ENCODE measurements around the gene AGTPBP1. TPM values are rescaled to one million over a fixed set of nuclear protein-coding genes. Genes with fewer than 3 reads are reported as not detected.
"Not testable (repeated sequence)": the region's sequence is repeated elsewhere in the genome, so short reads cannot be mapped to it uniquely, and the experiment has no call there.

AGTPBP1 gene, protein sequence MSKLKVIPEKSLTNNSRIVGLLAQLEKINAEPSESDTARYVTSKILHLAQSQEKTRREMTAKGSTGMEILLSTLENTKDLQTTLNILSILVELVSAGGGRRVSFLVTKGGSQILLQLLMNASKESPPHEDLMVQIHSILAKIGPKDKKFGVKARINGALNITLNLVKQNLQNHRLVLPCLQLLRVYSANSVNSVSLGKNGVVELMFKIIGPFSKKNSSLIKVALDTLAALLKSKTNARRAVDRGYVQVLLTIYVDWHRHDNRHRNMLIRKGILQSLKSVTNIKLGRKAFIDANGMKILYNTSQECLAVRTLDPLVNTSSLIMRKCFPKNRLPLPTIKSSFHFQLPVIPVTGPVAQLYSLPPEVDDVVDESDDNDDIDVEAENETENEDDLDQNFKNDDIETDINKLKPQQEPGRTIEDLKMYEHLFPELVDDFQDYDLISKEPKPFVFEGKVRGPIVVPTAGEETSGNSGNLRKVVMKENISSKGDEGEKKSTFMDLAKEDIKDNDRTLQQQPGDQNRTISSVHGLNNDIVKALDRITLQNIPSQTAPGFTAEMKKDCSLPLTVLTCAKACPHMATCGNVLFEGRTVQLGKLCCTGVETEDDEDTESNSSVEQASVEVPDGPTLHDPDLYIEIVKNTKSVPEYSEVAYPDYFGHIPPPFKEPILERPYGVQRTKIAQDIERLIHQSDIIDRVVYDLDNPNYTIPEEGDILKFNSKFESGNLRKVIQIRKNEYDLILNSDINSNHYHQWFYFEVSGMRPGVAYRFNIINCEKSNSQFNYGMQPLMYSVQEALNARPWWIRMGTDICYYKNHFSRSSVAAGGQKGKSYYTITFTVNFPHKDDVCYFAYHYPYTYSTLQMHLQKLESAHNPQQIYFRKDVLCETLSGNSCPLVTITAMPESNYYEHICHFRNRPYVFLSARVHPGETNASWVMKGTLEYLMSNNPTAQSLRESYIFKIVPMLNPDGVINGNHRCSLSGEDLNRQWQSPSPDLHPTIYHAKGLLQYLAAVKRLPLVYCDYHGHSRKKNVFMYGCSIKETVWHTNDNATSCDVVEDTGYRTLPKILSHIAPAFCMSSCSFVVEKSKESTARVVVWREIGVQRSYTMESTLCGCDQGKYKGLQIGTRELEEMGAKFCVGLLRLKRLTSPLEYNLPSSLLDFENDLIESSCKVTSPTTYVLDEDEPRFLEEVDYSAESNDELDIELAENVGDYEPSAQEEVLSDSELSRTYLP
- total RNA-seq (10 to 100 TPM; 43.6 to 87.1 (median 56.4) TPM), polyA plus RNA-seq (10 to 100 TPM in 1 of 2 donors, 1 to 10 TPM in 1; 9.7 to 11.6 TPM)
- long read RNA-seq, donor 1, full-length matches to known transcripts = 28 of 42 reads
- long read RNA-seq, donor 1, partial matches to known transcripts = 10 of 42 reads
- long read RNA-seq, donor 1, other reads (novel, unspliced or antisense) = 4 of 42 reads
- long read RNA-seq, donor 2, full-length matches to known transcripts = 64 of 102 reads
- long read RNA-seq, donor 2, partial matches to known transcripts = 16 of 102 reads
- long read RNA-seq, donor 2, other reads (novel, unspliced or antisense) = 22 of 102 reads
- long read RNA-seq, donor 3, full-length matches to known transcripts = 54 of 106 reads
- long read RNA-seq, donor 3, partial matches to known transcripts = 33 of 106 reads
- long read RNA-seq, donor 3, other reads (novel, unspliced or antisense) = 19 of 106 reads

GRCh38 chr9:85741875-85742596, at the start of gene AGTPBP1:
Gene AGTPBP1, minus strand, starts transcription at chr9:85741954. Its CDS starts 29,421 bp downstream, at chr9:85712533.
- no peaks in the 10 kb centered on the region for H3K27me3 ChIP-seq
- peaks cover 0 to 60% (median 24%) of the 10 kb centered on the region in 9 donors for H3K4me1 ChIP-seq
- DNase-seq (peak; percentile 95 to 98), ATAC-seq (peak; percentile 97 to 99 (median 99))
- H3K36me3 ChIP-seq = no peaks in the 10 kb centered on the region
- TF ChIP-seq CTCF (IDR thresholded peaks at IDR 0.05) = peak in 2 of 9 donors; percentile 3 to 8
- 0 to 1% methylated on average over 47 to 77 of the region's 77 CpGs for WGBS, 2 donors
- intact Hi-C loops (cut with DNase I) = loop anchor here in 4 of 10 donors (5.0 to 10.0 kb wide), 3 partner anchors 40 to 47 kb away; no protein-coding TSS in a partner anchor
- no peaks in the 10 kb centered on the region for H3K9me3 ChIP-seq
- peak within 1 kb of the TSS; percentile 57 to 97 (median 90) for H3K27ac ChIP-seq
- H3K4me3 ChIP-seq = peak within 1 kb of the TSS; percentile 89 to 98 (median 97)

GRCh38 chr9:85786116-85786515, 44.4 kb upstream of the AGTPBP1 start:
- intact Hi-C loops (cut with DNase I) = loop anchor here in 6 of 10 donors (5.0 to 10.0 kb wide), 4 partner anchors 81 to 91 kb away; no protein-coding TSS in a partner anchor
- H3K27ac ChIP-seq, H3K4me3 ChIP-seq, H3K9me3 ChIP-seq, H3K27me3 ChIP-seq, H3K36me3 ChIP-seq, H3K4me1 ChIP-seq, DNase-seq: not testable (repeated sequence)
- peak in 7 of 9 donors; percentile 9 to 51 (median 31) for TF ChIP-seq CTCF (IDR thresholded peaks at IDR 0.05)
- peak in 7 of 8 donors; percentile 42 to 71 (median 65) for ATAC-seq
- WGBS, 2 donors = 3 to 4% methylated on average over 6 to 7 of the region's 7 CpGs

GRCh38 chr9:85773844-85774243, 32.1 kb upstream of the AGTPBP1 start:
- not testable (repeated sequence) for H3K9me3 ChIP-seq, H3K27me3 ChIP-seq, ATAC-seq, DNase-seq, H3K27ac ChIP-seq, H3K4me1 ChIP-seq, H3K36me3 ChIP-seq, H3K4me3 ChIP-seq
- intact Hi-C loops (cut with DNase I) = loop anchor here in 1 of 10 donors (10.0 kb wide), 1 partner anchor 1369 kb away; no protein-coding TSS in a partner anchor
- 88 to 96% methylated on average over 7 of the region's 7 CpGs for WGBS, 2 donors

- ATAC-seq; H3K4me1 ChIP-seq; H3K9me3 ChIP-seq; H3K36me3 ChIP-seq; DNase-seq; H3K27ac ChIP-seq; H3K27me3 ChIP-seq; intact Hi-C loops (cut with DNase I); H3K4me3 ChIP-seq: not testable (repeated sequence)
- WGBS, 2 donors = 82 to 87% methylated on average over 2 of the region's 3 CpGs
These were observed 20.0 kb upstream of the AGTPBP1 start for GRCh38 chr9:85761802-85762201.

DNA sequence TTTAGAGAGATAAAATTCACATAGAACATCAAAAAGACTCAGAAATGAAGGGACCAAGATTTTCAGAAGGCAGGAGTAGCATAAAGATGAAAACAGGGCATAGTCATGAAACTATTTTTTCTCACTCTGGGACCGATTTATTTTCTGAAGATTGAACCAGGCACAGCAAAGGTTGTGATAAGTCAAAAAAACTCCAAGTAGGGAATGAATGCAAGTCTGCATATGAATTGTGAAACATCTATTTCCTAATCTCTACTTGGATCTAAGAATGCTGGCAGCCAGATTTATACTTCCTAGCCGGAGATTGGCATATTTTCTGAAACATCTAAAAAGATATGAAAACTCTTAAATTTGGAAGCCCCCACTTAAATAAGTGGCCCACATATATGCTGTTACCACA, 16.0 kb upstream of the AGTPBP1 start:
- H3K4me3 ChIP-seq; intact Hi-C loops (cut with DNase I); H3K4me1 ChIP-seq; H3K27ac ChIP-seq; H3K36me3 ChIP-seq; H3K9me3 ChIP-seq; DNase-seq; H3K27me3 ChIP-seq; ATAC-seq: not testable (repeated sequence)
- 89 to 93% methylated on average over 2 of the region's 2 CpGs for WGBS, 2 donors

GRCh38 chr9:85756216-85756615, 14.5 kb upstream of the AGTPBP1 start:
- WGBS, 2 donors = 82 to 90% methylated on average over 1 of the region's 1 CpG
- H3K4me3 ChIP-seq; intact Hi-C loops (cut with DNase I); H3K27ac ChIP-seq; H3K27me3 ChIP-seq; H3K36me3 ChIP-seq; H3K9me3 ChIP-seq; ATAC-seq; DNase-seq; H3K4me1 ChIP-seq: not testable (repeated sequence)
